ENCODE measurements around the gene CC2D1A. TPM values are rescaled to one million over a fixed set of nuclear protein-coding genes. Genes with fewer than 3 reads are reported as not detected.
A peak's percentile ranks its signal among the peaks of the same experiment; 100 is the strongest.

Gene CC2D1A
- polyA plus RNA-seq, 1 of the 3 experiments (the other 2 are of a cell fraction), result 24.2 TPM

- Histone ChIP-seq H3K27ac (ENCODE audit: low read depth in 2 of 2, low read length in 1 of 2) (no peak overlapping the region), H4K20me1 (ENCODE audit: insufficient read depth) (no peaks in the 10 kb centered on the region), H3K9ac (no peak overlapping the region), H3K27me3 (ENCODE audit: insufficient read depth) (no peaks in the 10 kb centered on the region), H3K4me3 (ENCODE audit: low read depth in 2 of 2, low read length in 1 of 2) (no peak overlapping the region), H3F3A (replicated peaks; ENCODE audit: insufficient read depth) (no peaks in the 10 kb centered on the region), H3K36me3 (replicated peaks in 1 of 2; ENCODE audit: control insufficient read depth in 1 of 2, insufficient read depth in 2 of 2, low read length in 1 of 2) (peaks cover 3 to 15% of the 10 kb centered on the region in 2 experiments), H2AFZ (ENCODE audit: low read depth) (no peak overlapping the region), H3K9me3 (no peaks in the 10 kb centered on the region), H3K4me1 (ENCODE audit: control insufficient read depth in 1 of 2, insufficient read depth in 2 of 2, low read depth in 1 of 2, low read length in 1 of 2) (no peaks in the 10 kb centered on the region), H3K79me2 (ENCODE audit: insufficient read depth) (no peaks in the 10 kb centered on the region), H3K9me2 (no peaks in the 10 kb centered on the region), H3K4me2 (no peak overlapping the region)
- 78% methylated on average over 14 of the region's 17 CpGs for WGBS (ENCODE audit: low lambda C conversion rate)
- ChIA-PET CTCF (no interaction called here), POLR2A (interaction anchor here (1.1 kb wide), 1 partner anchor 72 kb away, joined by 3 read pairs; no protein-coding TSS in a partner anchor)
- DNase-seq, result peak; percentile 53
- TF ChIP-seq MXI1 (IDR thresholded peaks at IDR 0.05; ENCODE audit: low read depth, low read length) (no peak), GATA2 (CRISPR knock-in tag; IDR thresholded peaks at IDR 0.05) (no peak), GABPA (IDR thresholded peaks at IDR 0.05; ENCODE audit: low read depth) (no peak), RCOR1 (IDR thresholded peaks at IDR 0.05; ENCODE audit: low read length) (no peak), CTCF (IDR thresholded peaks at IDR 0.05) (no peak), RFX5 (IDR thresholded peaks at IDR 0.05; ENCODE audit: low read length) (no peak), PBX3 (IDR thresholded peaks at IDR 0.05) (no peak), MAX (IDR thresholded peaks at IDR 0.05; ENCODE audit: low read depth) (no peak), YY1 (IDR thresholded peaks at IDR 0.05; ENCODE audit: low read depth) (no peak), SMC3 (IDR thresholded peaks at IDR 0.05; ENCODE audit: low read depth, low read length) (no peak), NFIC (IDR thresholded peaks at IDR 0.05; ENCODE audit: borderline replicate concordance) (no peak), FOSL2 (IDR thresholded peaks at IDR 0.05; ENCODE audit: borderline replicate concordance, low read depth) (no peak), FOXM1 (IDR thresholded peaks at IDR 0.05; ENCODE audit: low read depth) (no peak), TAF1 (IDR thresholded peaks at IDR 0.05; ENCODE audit: borderline replicate concordance, low read depth, low read length) (no peak), MEF2A (IDR thresholded peaks at IDR 0.05; ENCODE audit: borderline replicate concordance, low read depth) (no peak), TEAD4 (IDR thresholded peaks at IDR 0.05; ENCODE audit: borderline replicate concordance, insufficient read depth) (no peak), FOXJ3 (CRISPR knock-in tag; IDR thresholded peaks at IDR 0.05) (no peak), JUND (IDR thresholded peaks at IDR 0.05) (no peak), NRF1 (IDR thresholded peaks at IDR 0.05; ENCODE audit: low read depth, low read length) (no peak)
Measured at GRCh38 chr19:13913352-13913751, 7.4 kb downstream of the CC2D1A start.
